ENCODE measurements around the gene CYP3A5. TPM values are rescaled to one million over a fixed set of nuclear protein-coding genes. Genes with fewer than 3 reads are reported as not detected.

CYP3A5 gene
- total and polyA plus RNA-seq, 2 of the 4 experiments (the other 2 are of a cell fraction) = not detected

GRCh38 chr7:99709260-99709659, 29.5 kb upstream of the CYP3A5 start:
- Histone ChIP-seq H3K4me1 (ENCODE audit: control insufficient read depth, insufficient read depth, low read length) (no peaks in the 10 kb centered on the region), H2AK5ac (ENCODE audit: low read depth, low read length) (no peak overlapping the region), H2BK20ac (ENCODE audit: low read depth, low read length) (no peak overlapping the region), H4K20me1 (ENCODE audit: insufficient read depth, low read length) (no peaks in the 10 kb centered on the region), H3K18ac (ENCODE audit: low read depth, low read length) (no peak overlapping the region), H2BK15ac (ENCODE audit: low read depth, low read length) (no peak overlapping the region), H2AK9ac (replicated peaks; ENCODE audit: low read depth, low read length, poor library complexity) (no peak overlapping the region), H4K91ac (ENCODE audit: insufficient read depth, low read depth, low read length) (no peak overlapping the region), H3K56ac (ENCODE audit: extremely low read depth, insufficient read depth, low read length) (no peak overlapping the region), H2AFZ (replicated peaks; ENCODE audit: low read length, poor library complexity) (no peak overlapping the region), H3K9ac (ENCODE audit: low read depth, low read length) (no peak overlapping the region), H3K9me1 (ENCODE audit: insufficient read depth, low read length) (no peaks in the 10 kb centered on the region), H4K5ac (ENCODE audit: low read depth, low read length) (no peak overlapping the region), H3K4ac (ENCODE audit: low read depth, low read length) (no peak overlapping the region), H3K4me2 (ENCODE audit: low read depth, low read length) (no peak overlapping the region), H3K23ac (ENCODE audit: low read depth, low read length) (no peak overlapping the region), H3K27ac (ENCODE audit: insufficient read depth, low read length) (no peak overlapping the region), H3K36me3 (ENCODE audit: control insufficient read depth, insufficient read depth, low read length) (no peaks in the 10 kb centered on the region), H2BK5ac (ENCODE audit: low read depth, low read length, poor library complexity, severe bottlenecking) (no peak overlapping the region), H3K4me3 (ENCODE audit: insufficient read depth, low read depth, low read length) (no peak overlapping the region), H3K9me3 (ENCODE audit: control insufficient read depth, insufficient read depth, low read length) (peaks cover 5% of the 10 kb centered on the region; the same call in 1 of the 2 replicates), H3K27me3 (ENCODE audit: control insufficient read depth, insufficient read depth, low read length) (no peaks in the 10 kb centered on the region), H3K14ac (replicated peaks; ENCODE audit: low read depth, low read length) (no peak overlapping the region), H2BK120ac (ENCODE audit: low read depth, low read length) (no peak overlapping the region), H4K8ac (ENCODE audit: low read depth in 2 of 2, low read length in 2 of 2) (no peak overlapping the region), H3K79me1 (ENCODE audit: low read depth in 1 of 2, low read length in 2 of 2) (no peaks in the 10 kb centered on the region)
- ATAC-seq (ENCODE audit: low read depth) (no peak), DNase-seq (no peak)
- POLR2A ChIA-PET (ENCODE audit: unreplicated experiment) = no interaction called here
- dilution Hi-C loops (cut with HindIII; ENCODE audit: low sequenced_read_pairs, unreplicated experiment) (no loop called here), in situ Hi-C loops (cut with MboI; ENCODE audit: low sequenced_read_pairs) (no loop called here), intact Hi-C loops (cut with micrococcal nuclease) (no loop called here)
- WGBS, 2 experiments (ENCODE audit: extremely low coverage in 2 of 2, insufficient read length in 1 of 2) = no CpG with 5 or more reads among the region's 2 CpGs
- CTCF ChIA-PET = no interaction called here
- TF ChIP-seq RCOR1 (IDR thresholded peaks at IDR 0.05; ENCODE audit: insufficient replicate concordance, low read length) (no peak), MAZ (IDR thresholded peaks at IDR 0.05; ENCODE audit: borderline replicate concordance, low read depth, low read length) (no peak), CEBPB (IDR thresholded peaks at IDR 0.05; ENCODE audit: low read depth, low read length) (no peak), MAFK (IDR thresholded peaks at IDR 0.05; ENCODE audit: low read depth, low read length) (no peak), BHLHE40 (IDR thresholded peaks at IDR 0.05; ENCODE audit: low read depth, low read length) (no peak), RFX5 (IDR thresholded peaks at IDR 0.05; ENCODE audit: low read depth, low read length) (no peak), ELK1 (IDR thresholded peaks at IDR 0.05; ENCODE audit: borderline replicate concordance, low read depth, low read length) (no peak), CHD1 (IDR thresholded peaks at IDR 0.05; ENCODE audit: low read depth, low read length) (no peak)
- no TSS peak for BruUV-seq (replicated peaks)

Data from IMR-90 (cell line).